K562 (cell line): ENCODE data around the gene PGP. TPM values are rescaled to one million over a fixed set of nuclear protein-coding genes. Genes with fewer than 3 reads are reported as not detected.

Experiments
- ATF7 ChIP-seq: fragments of 450-650 bp; IDR thresholded peaks from 2 replicates; pipeline ENCODE4 v1.7.1; 2014; ENCODE audit warnings: mild to moderate bottlenecking, moderate library complexity
- CBX3 ChIP-seq, 2 experiments: IDR thresholded peaks; 1 replicate in 1 of 2; 2 replicates in 1 of 2; pipeline ENCODE4 v1.6.1; 2012; ENCODE audit warnings: inconsistent platforms in 2 of 2, low read length in 2 of 2, borderline replicate concordance in 1 of 2, control low read depth in 1 of 2
- CC2D1A ChIP-seq: fragments of 450-650 bp; IDR thresholded peaks from 2 replicates; pipeline ENCODE4 v1.6.1; 2017; ENCODE audit warnings: mild to moderate bottlenecking
- CEBPG ChIP-seq, 3 experiments: fragments of 200-800 bp in 1 of 3; sonication (Bioruptor generic) in 1 of 3; sonication (generic) in 1 of 3; formaldehyde crosslinking in 1 of 3; IDR thresholded peaks in 2 of 3; conservative IDR thresholded peaks in 1 of 3; 2 replicates each; pipeline versions ENCODE4 v1.6.1 to v1.8.0; 2016 to 2022; ENCODE audit warnings: missing compliant biosample characterization in 2 of 3, missing genetic modification characterization in 2 of 3, mild to moderate bottlenecking in 1 of 3, missing genetic modification reagents in 1 of 3
- CTCF ChIP-seq, 3 experiments: IDR thresholded peaks in 2 of 3; conservative IDR thresholded peaks in 1 of 3; 2 replicates each; pipeline ENCODE4 v1.5.1; 2011 to 2012; ENCODE audit warnings: low read length in 3 of 3, mild to moderate bottlenecking in 3 of 3, control low read depth in 2 of 3, improper control_type of control experiment in 1 of 3, inconsistent platforms in 1 of 3, low read depth in 1 of 3, mixed read lengths in 1 of 3, moderate library complexity in 1 of 3; ENCODE audit not compliant: insufficient read depth in 2 of 3
- CXXC5 ChIP-seq: fragments of 250-450 bp; sonication (Bioruptor Pico); IDR thresholded peaks from 2 replicates; pipeline ENCODE4 v1.8.0; 2022; ENCODE audit warnings: inconsistent platforms, mild to moderate bottlenecking, moderate library complexity
- ETV1 ChIP-seq: fragments of 450-650 bp; conservative IDR thresholded peaks from 2 replicates; pipeline ENCODE4 v1.6.1; 2016; ENCODE audit warnings: missing genetic modification characterization, control low read depth, low read depth, missing compliant biosample characterization
- HLTF ChIP-seq: fragments of 450-650 bp; IDR thresholded peaks from 2 replicates; pipeline ENCODE4 v1.6.1; 2016
- PRDM10 ChIP-seq: fragments of 450-650 bp; IDR thresholded peaks from 2 replicates; pipeline ENCODE4 v1.6.1; 2018; ENCODE audit not compliant: partially characterized antibody
- PTBP1 ChIP-seq: fragments of 200-400 bp; formaldehyde crosslinking; IDR thresholded peaks from 2 replicates; pipeline ENCODE4 v1.6.1; 2017; ENCODE audit warnings: low read depth, low read length
- RCOR1 ChIP-seq, 2 experiments: IDR thresholded peaks; 2 replicates each; pipeline ENCODE4 v1.6.1; 2012; ENCODE audit warnings: low read depth in 2 of 2, low read length in 2 of 2, borderline replicate concordance in 1 of 2, improper control_type of control experiment in 1 of 2
- SMARCA5 ChIP-seq: fragments of 450-650 bp; IDR thresholded peaks from 2 replicates; pipeline ENCODE4 v1.6.1; 2016
- SP1 ChIP-seq: sonication (generic); formaldehyde crosslinking; IDR thresholded peaks from 2 replicates; pipeline ENCODE4 v1.8.1; 2022; ENCODE audit warnings: mild to moderate bottlenecking, missing genetic modification reagents
- SRSF1 ChIP-seq: fragments of 200-400 bp; formaldehyde crosslinking; IDR thresholded peaks from 2 replicates; pipeline ENCODE4 v1.6.1; 2017; ENCODE audit warnings: mild to moderate bottlenecking, low read depth, low read length, moderate library complexity
- STAG1 ChIP-seq: sonication (generic); formaldehyde crosslinking; IDR thresholded peaks from 2 replicates; pipeline ENCODE4 v1.5.0; 2020; ENCODE audit warnings: missing genetic modification reagents, borderline replicate concordance
- TAL1 ChIP-seq: fragments of 450-650 bp; IDR thresholded peaks from 2 replicates; pipeline ENCODE4 v1.6.1; 2016; ENCODE audit warnings: mild to moderate bottlenecking
- TFAP4 ChIP-seq: sonication (generic); formaldehyde crosslinking; IDR thresholded peaks from 2 replicates; pipeline ENCODE4 v1.8.0; 2022; ENCODE audit warnings: missing genetic modification reagents, mild to moderate bottlenecking, moderate library complexity, borderline replicate concordance
- ZBTB33 ChIP-seq: sonication (generic); formaldehyde crosslinking; IDR thresholded peaks from 2 replicates; pipeline ENCODE4 v1.8.1; 2023; ENCODE audit warnings: mild to moderate bottlenecking, missing genetic modification reagents
- ZNF12 ChIP-seq: sonication (generic); formaldehyde crosslinking; IDR thresholded peaks from 2 replicates; pipeline ENCODE4 v1.4.0; 2020; ENCODE audit warnings: mild to moderate bottlenecking, missing genetic modification reagents
- polyA plus RNA-seq, 8 experiments: library from polyadenylated mRNA; depleted of rRNA in 4 of 8; stranded (reverse) in 5 of 8; unstranded in 3 of 8; fragments of >200 nt; fragmentation: Nextera tagmentation in 2 of 8; fragmentation: Illumina TruSeq in 1 of 8; extraction: Ambion mirVana in 2 of 8; extraction: Trizol in 1 of 8; gene quantifications; 2 replicates each; pipeline versions ENCODE4 v1.2.1 to v1.2.3, GENCODE V29; 2011 to 2014; ENCODE audit warnings: inconsistent platforms in 1 of 8, missing spikeins in 1 of 8
- total RNA-seq, 7 experiments: library from RNA; depleted of rRNA in 6 of 7; stranded (reverse); fragments of >200 nt in 6 of 7; fragmentation: Illumina TruSeq in 2 of 7; extraction: Trizol in 2 of 7; gene quantifications; 2 replicates each; pipeline versions ENCODE4 v1.2.1 to v1.2.3, GENCODE V29; 2011 to 2021; ENCODE audit warnings: low replicate concordance in 1 of 7

PGP gene
- total and polyA plus RNA-seq, 9 of the 15 experiments (the other 6 are each of a cell fraction or from before 2014, with no cell fraction given), result 1.1 to 57.6 (median 19.6) TPM

- peak; percentile 51; the same call in 1 of the 2 replicates for TF ChIP-seq ZBTB33 (CRISPR knock-in tag)
- TF ChIP-seq ATF7, result 0 out of 2 replicates have a peak, but pooled peaks have one; percentile 24
- TF ChIP-seq ETV1 (tag), result 0 out of 2 replicates have a peak, but pooled peaks have one; percentile 7
- TF ChIP-seq SRSF1, result no peak
- TF ChIP-seq PRDM10, result no peak
- peak; percentile 80 for TF ChIP-seq TFAP4 (CRISPR knock-in tag)
- peak; percentile 83; the same call in 1 of the 2 replicates for TF ChIP-seq STAG1
- TF ChIP-seq SMARCA5, result peak; percentile 96
- TF ChIP-seq PTBP1, result peak; percentile 93
- TF ChIP-seq CBX3 (IDR thresholded peaks at IDR 0.05; ENCODE audit: borderline replicate concordance in 1 of 2, low read length in 2 of 2), result peak in 1 of 2 experiments; percentile 48; a peak in 1 of 3 replicates
- peak; percentile 66; the same call in 1 of the 2 replicates for TF ChIP-seq CC2D1A
- TF ChIP-seq RCOR1 (IDR thresholded peaks at IDR 0.05; ENCODE audit: borderline replicate concordance in 1 of 2, low read depth in 2 of 2, low read length in 2 of 2), result peak in 1 of 2 experiments; percentile 87; a peak in 2 of 4 replicates
- no peak for TF ChIP-seq TAL1
- peak; percentile 67 to 84 (median 75) for TF ChIP-seq CTCF (IDR thresholded peaks at IDR 0.05 in 2 of 3, conservative IDR thresholded peaks at IDR 0.05 in 1 of 3; ENCODE audit: insufficient read depth in 2 of 3, low read depth in 1 of 3, low read length in 3 of 3)
- peak; percentile 17; the same call in 1 of the 2 replicates for TF ChIP-seq CXXC5
- 0 out of 2 replicates have a peak, but pooled peaks have one; percentile 35 for TF ChIP-seq HLTF
- 0 out of 2 replicates have a peak, but pooled peaks have one; percentile 38 for TF ChIP-seq SP1
- TF ChIP-seq CEBPG (CRISPR knock-in tag; IDR thresholded peaks at IDR 0.05), result no peak
- no peak for TF ChIP-seq CEBPG (tag; conservative IDR thresholded peaks at IDR 0.05 in 1 of 2, IDR thresholded peaks at IDR 0.05 in 1 of 2)
- 0 out of 2 replicates have a peak, but pooled peaks have one; percentile 57 for TF ChIP-seq ZNF12 (CRISPR knock-in tag)
Measured at GRCh38 chr16:2194852-2195321, 19.8 kb downstream of the PGP start (continued).
